ENCODE data around the gene AGBL1.

GRCh38 chr15:86044981-86045380 is 34.7 kb upstream of the AGBL1 start:
- no peak for TF ChIP-seq CTCF (IDR thresholded peaks at IDR 0.05; ENCODE audit: insufficient read depth, low read length, poor library complexity, severe bottlenecking)
- TF ChIP-seq EZH2phosphoT487 (conservative IDR thresholded peaks at IDR 0.05; ENCODE audit: low read length), result no peak

Measured in SU-DHL-6 (cell line).